Uterus (tissue), 4 donors: ENCODE measurements around the gene IGFL1. TPM values are rescaled to one million over a fixed set of nuclear protein-coding genes. Genes with fewer than 3 reads are reported as not detected.
"Not testable (repeated sequence)": the region's sequence is repeated elsewhere in the genome, so short reads cannot be mapped to it uniquely, and the experiment has no call there.

Experiments used
- DNase-seq, 2 donors: peaks; one replicate each; pipeline ENCODE4 v3.0.0-alpha.2; 2019 to 2020
- H3K27ac ChIP-seq, 2 donors: fragments of 200-600 bp; sonication (generic); 1 replicate in 1 of 2; 2 replicates in 1 of 2; pipeline ENCODE4 v1.5.1; 2016 to 2018
- H3K27me3 ChIP-seq, 2 donors: fragments of 200-600 bp; sonication (generic); one replicate each; pipeline ENCODE4 v1.5.1; 2018 to 2019; ENCODE audit warnings: control low read depth in 1 of 2
- H3K36me3 ChIP-seq, 2 donors: fragments of 200-600 bp; sonication (generic); one replicate each; pipeline ENCODE4 v1.5.1; 2019; ENCODE audit warnings: control low read depth in 1 of 2
- H3K4me1 ChIP-seq, 2 donors: fragments of 200-600 bp; sonication (generic); one replicate each; pipeline ENCODE4 v1.5.1; 2018 to 2019; ENCODE audit warnings: control low read depth in 1 of 2
- H3K4me3 ChIP-seq, 2 donors: fragments of 200-600 bp; sonication (generic); 1 replicate in 1 of 2; 2 replicates in 1 of 2; pipeline ENCODE4 v1.5.1; 2018 to 2019; ENCODE audit warnings: mild to moderate bottlenecking in 1 of 2
- H3K9me3 ChIP-seq, 2 donors: fragments of 200-600 bp; sonication (generic); one replicate each; pipeline ENCODE4 v1.5.1; 2019; ENCODE audit warnings: control low read depth in 1 of 2
- POLR2A ChIP-seq, 2 donors: fragments of 450-650 bp; IDR thresholded peaks; one replicate each; pipeline ENCODE4 v1.6.1; 2016; ENCODE audit warnings: antibody characterized with exemption in 2 of 2, mild to moderate bottlenecking in 1 of 2, moderate library complexity in 1 of 2
- intact Hi-C: fragments of 100-400 bp; cut with DNase I; formaldehyde crosslinking; loops from one replicate; pipeline ENCODE4 v1.15.1; 2023; ENCODE audit warnings: low total_unique reads
- total RNA-seq, 4 donors: library from RNA; depleted of rRNA in 3 of 4; stranded (reverse); fragments of >200 nt in 3 of 4; gene quantifications; one replicate each; pipeline versions ENCODE4 v1.1.0 to v1.2.4, GENCODE V29; 2014 to 2023
- TF ChIP-seq, protein P1 (sequence below), 4 experiments: fragments of 200-600 bp in 2 of 4; fragments of 450-650 bp in 2 of 4; sonication (generic) in 2 of 4; IDR thresholded peaks; one replicate each; pipeline ENCODE4 v1.5.1; 2016 to 2019; ENCODE audit warnings: antibody characterized with exemption in 4 of 4, mild to moderate bottlenecking in 2 of 4, moderate library complexity in 1 of 4
- donor health status: DM: yes; HTN: yes; CAD: no.

IGFL1 gene
- total RNA-seq, 4 donors from 2014 or later, result not detected

DNA sequence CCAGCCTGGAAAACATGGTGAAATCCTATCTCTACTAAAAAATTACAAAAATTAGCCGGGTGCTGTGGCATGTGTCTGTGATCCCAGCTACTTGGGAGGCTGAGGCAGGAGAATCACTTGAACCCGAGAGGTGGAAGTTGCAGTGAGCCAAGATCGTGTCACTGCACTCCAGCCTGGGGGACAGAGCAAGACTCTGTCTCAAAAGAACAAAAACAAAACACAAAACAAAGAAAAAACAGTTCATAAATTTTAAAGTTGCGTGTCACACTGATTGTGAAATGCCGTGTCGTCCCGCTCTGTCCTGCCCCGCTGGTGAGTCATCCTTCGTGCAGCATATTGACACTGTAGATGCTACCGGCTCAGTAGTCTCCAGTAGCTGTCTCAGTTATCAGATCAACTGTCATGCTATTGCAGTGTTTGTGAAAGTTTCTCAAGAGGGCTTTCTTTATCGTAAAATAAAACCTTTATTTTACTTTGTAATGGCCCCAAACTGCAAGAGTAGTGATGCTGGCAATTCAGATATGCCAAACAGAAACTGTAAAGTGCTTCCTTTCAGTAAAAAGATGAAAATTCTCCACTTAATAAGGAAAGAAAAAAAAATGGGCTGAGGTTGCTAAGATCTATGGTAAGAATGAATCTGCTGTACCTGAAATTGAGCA, 36.4 kb upstream of the IGFL1 start:
- Histone ChIP-seq H3K4me3 (no peak overlapping the region), H3K9me3 (no peaks in the 10 kb centered on the region), H3K4me1 (no peaks in the 10 kb centered on the region), H3K27ac (no peak overlapping the region), H3K36me3 (no peaks in the 10 kb centered on the region), H3K27me3 (no peaks in the 10 kb centered on the region)
- no peak for DNase-seq
- intact Hi-C loops, result loop anchor here (10.0 kb wide), 1 partner anchor 108 kb away; no protein-coding TSS in a partner anchor
- TF ChIP-seq POLR2A (IDR thresholded peaks at IDR 0.05), result no peak
- TF ChIP-seq, protein P1, sequence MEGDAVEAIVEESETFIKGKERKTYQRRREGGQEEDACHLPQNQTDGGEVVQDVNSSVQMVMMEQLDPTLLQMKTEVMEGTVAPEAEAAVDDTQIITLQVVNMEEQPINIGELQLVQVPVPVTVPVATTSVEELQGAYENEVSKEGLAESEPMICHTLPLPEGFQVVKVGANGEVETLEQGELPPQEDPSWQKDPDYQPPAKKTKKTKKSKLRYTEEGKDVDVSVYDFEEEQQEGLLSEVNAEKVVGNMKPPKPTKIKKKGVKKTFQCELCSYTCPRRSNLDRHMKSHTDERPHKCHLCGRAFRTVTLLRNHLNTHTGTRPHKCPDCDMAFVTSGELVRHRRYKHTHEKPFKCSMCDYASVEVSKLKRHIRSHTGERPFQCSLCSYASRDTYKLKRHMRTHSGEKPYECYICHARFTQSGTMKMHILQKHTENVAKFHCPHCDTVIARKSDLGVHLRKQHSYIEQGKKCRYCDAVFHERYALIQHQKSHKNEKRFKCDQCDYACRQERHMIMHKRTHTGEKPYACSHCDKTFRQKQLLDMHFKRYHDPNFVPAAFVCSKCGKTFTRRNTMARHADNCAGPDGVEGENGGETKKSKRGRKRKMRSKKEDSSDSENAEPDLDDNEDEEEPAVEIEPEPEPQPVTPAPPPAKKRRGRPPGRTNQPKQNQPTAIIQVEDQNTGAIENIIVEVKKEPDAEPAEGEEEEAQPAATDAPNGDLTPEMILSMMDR (IDR thresholded peaks at IDR 0.05), result no peak

DNA sequence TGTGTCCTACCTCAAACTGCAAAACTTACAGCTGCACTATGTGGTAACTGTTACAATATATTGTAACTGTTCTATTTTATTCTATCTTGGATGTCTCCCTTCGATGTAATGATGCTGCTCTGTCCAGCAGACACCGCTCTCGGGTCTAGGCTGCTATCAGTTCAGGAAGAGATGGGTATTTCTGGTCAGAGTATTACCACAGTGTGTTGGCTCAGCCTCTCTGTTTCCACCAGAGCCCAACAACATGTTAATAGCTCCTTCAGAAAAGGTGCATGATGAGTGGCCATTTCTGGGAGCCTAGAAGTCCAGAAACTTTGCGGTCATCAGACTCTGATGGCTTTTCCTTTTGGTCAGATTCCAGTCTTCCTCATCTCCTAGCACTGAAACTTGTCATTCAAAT, 35.9 kb upstream of the IGFL1 start:
- Histone ChIP-seq H3K9me3 (no peaks in the 10 kb centered on the region), H3K4me3 (no peak overlapping the region), H3K27ac (no peak overlapping the region), H3K27me3 (no peaks in the 10 kb centered on the region), H3K36me3 (no peaks in the 10 kb centered on the region), H3K4me1 (no peaks in the 10 kb centered on the region)
- DNase-seq, result no peak
- intact Hi-C loops, result loop anchor here (10.0 kb wide), 1 partner anchor 109 kb away; no protein-coding TSS in a partner anchor
- TF ChIP-seq, protein P1 (IDR thresholded peaks at IDR 0.05), result no peak
- TF ChIP-seq POLR2A (IDR thresholded peaks at IDR 0.05), result no peak

DNA sequence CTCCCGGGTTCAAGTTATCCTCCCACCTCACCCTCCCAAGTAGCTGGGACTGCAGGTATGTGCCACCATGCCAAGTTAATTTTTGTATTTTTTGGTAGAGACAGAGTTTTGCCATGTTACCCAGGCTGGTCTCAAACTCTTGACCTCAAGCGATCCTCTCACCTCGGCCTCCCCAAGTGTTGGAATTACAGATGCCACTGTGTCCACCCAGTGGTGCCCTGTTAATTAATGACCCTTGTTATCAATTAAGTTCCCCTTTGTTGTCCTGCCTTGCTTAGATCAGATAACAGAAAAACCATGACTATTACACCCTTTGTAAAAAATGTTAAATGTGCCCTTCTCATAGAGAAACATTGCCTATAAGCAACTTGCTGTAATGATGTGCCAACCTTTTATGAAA, 34.4 kb upstream of the IGFL1 start:
- Histone ChIP-seq H3K9me3 (no peaks in the 10 kb centered on the region), H3K27me3 (no peaks in the 10 kb centered on the region), H3K4me1 (no peaks in the 10 kb centered on the region), H3K27ac (no peak overlapping the region), H3K36me3 (no peaks in the 10 kb centered on the region), H3K4me3 (no peak overlapping the region)
- DNase-seq, result no peak
- TF ChIP-seq POLR2A (IDR thresholded peaks at IDR 0.05), result no peak
- TF ChIP-seq, protein P1 (IDR thresholded peaks at IDR 0.05), result no peak
- intact Hi-C loops, result loop anchor here (10.0 kb wide), 1 partner anchor 110 kb away; no protein-coding TSS in a partner anchor

DNA sequence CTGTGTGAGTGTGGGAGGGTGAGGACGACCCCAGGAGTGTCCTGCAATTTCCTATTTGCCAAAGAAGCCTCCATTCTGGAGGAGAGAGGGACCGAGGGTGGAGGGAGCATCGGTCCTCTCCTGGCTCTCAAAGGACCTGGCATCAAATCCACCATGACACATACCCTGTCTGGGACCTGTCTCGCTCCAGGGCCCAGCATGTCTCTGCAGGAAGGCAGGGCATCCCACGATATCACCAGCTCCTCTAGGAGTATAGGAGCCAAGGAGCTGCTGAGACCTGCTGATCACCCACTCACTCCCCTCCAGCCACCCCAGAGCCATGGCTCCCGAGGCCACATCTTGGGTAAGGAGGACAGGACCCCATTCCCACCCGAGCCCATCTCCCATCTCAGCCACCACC, 33.6 kb upstream of the IGFL1 start:
- not testable (repeated sequence) for H3K27ac ChIP-seq, H3K4me3 ChIP-seq
- intact Hi-C loops, result loop anchor here (10.0 kb wide), 1 partner anchor 111 kb away; no protein-coding TSS in a partner anchor

DNA sequence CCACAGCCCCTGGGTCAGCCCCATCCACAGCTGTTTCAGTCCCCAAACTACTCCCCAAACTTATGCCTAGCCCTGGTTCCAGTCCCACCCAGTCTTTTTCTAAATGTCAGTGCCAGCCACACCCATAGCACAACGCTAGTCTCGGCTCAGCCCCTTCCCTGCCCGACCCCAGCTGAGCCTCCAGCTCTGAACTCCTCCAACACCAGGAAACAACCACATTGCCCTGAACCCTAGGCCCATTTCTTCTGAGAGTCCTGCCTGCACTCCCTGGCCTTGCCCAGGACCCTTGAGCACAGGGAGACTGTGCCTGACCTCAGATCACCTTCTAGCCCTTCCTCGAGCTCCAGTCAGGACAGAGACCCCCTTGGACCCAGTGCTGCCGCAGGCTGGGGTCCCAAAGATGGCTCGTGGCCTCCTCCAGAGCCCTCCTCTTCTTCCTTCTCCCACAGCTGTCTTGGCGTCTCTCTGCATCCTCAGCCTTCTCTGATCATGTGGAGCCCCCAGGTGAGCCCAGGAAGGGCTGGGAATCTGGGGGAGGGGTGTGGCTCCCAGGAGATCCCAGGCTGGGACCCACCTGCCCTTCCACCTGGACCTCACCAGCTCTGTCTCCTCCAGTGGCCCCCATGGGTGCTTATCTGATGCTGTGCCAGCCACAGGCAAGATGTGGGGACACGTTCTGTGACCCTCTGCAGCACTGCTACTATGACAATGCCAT, 33.0 kb upstream of the IGFL1 start:
- Histone ChIP-seq H3K4me3 (no peak overlapping the region), H3K4me1 (no peaks in the 10 kb centered on the region), H3K9me3 (no peaks in the 10 kb centered on the region), H3K27ac (no peak overlapping the region), H3K27me3 (no peaks in the 10 kb centered on the region), H3K36me3 (no peaks in the 10 kb centered on the region)
- no peak for DNase-seq
- TF ChIP-seq, protein P1 (IDR thresholded peaks at IDR 0.05), result no peak
- TF ChIP-seq POLR2A (IDR thresholded peaks at IDR 0.05), result no peak
- intact Hi-C loops, result loop anchor here (10.0 kb wide), 1 partner anchor 112 kb away; no protein-coding TSS in a partner anchor

More for the DNA sequence above, 33.6 kb upstream of the IGFL1 start:
- not testable (repeated sequence) for H3K4me1 ChIP-seq, H3K9me3 ChIP-seq, H3K36me3 ChIP-seq, DNase-seq, H3K27me3 ChIP-seq
